ENCODE data around the gene DOCK9.

Gene DOCK9

GRCh38 chr13:98997738-98998641 lies 20.1 kb upstream of the DOCK9 start:
- H3K36me3 ChIP-seq (ENCODE audit: control insufficient read depth, insufficient read depth, low read length) = no peaks in the 10 kb centered on the region
- H3K9me3 ChIP-seq (ENCODE audit: control insufficient read depth, low read length) = no peaks in the 10 kb centered on the region
- no peak overlapping the region for H3K4me3 ChIP-seq (ENCODE audit: insufficient read depth, low read depth, low read length)
- H3K4me1 ChIP-seq (ENCODE audit: control insufficient read depth, insufficient read depth, low read length) = peaks cover 4% of the 10 kb centered on the region
- 92 to 94% methylated on average over 9 of the region's 9 CpGs for WGBS, 2 experiments
- no peaks in the 10 kb centered on the region for H3K27me3 ChIP-seq (ENCODE audit: control insufficient read depth, insufficient read depth, low read length, poor library complexity, severe bottlenecking)
- H3K27ac ChIP-seq (ENCODE audit: insufficient read depth, low read depth, low read length, poor library complexity, severe bottlenecking) = no peak overlapping the region

GRCh38 chr13:98997011-98997730 lies 19.3 kb upstream of the DOCK9 start:
- Histone ChIP-seq H3K27me3 (ENCODE audit: control insufficient read depth, insufficient read depth, low read length, poor library complexity, severe bottlenecking) (no peaks in the 10 kb centered on the region), H3K9me3 (ENCODE audit: control insufficient read depth, low read length) (no peaks in the 10 kb centered on the region), H3K4me1 (ENCODE audit: control insufficient read depth, insufficient read depth, low read length) (peaks cover 4% of the 10 kb centered on the region), H3K36me3 (ENCODE audit: control insufficient read depth, insufficient read depth, low read length) (no peaks in the 10 kb centered on the region), H3K4me3 (ENCODE audit: insufficient read depth, low read depth, low read length) (no peak overlapping the region), H3K27ac (ENCODE audit: insufficient read depth, low read depth, low read length, poor library complexity, severe bottlenecking) (no peak overlapping the region)
- whole genome bisulfite sequencing, 2 experiments = 84 to 85% methylated on average over 11 of the region's 11 CpGs

- Histone ChIP-seq H3K4me1 (ENCODE audit: control insufficient read depth, insufficient read depth, low read length) (peaks cover 4% of the 10 kb centered on the region), H3K36me3 (ENCODE audit: control insufficient read depth, insufficient read depth, low read length) (no peaks in the 10 kb centered on the region), H3K27ac (ENCODE audit: insufficient read depth, low read depth, low read length, poor library complexity, severe bottlenecking) (no peak overlapping the region), H3K4me3 (ENCODE audit: insufficient read depth, low read depth, low read length) (no peak overlapping the region), H3K27me3 (ENCODE audit: control insufficient read depth, insufficient read depth, low read length, poor library complexity, severe bottlenecking) (no peaks in the 10 kb centered on the region), H3K9me3 (ENCODE audit: control insufficient read depth, low read length) (no peaks in the 10 kb centered on the region)
- 96 to 97% methylated on average over 5 of the region's 5 CpGs for WGBS, 2 experiments
Measured at GRCh38 chr13:98996046-98996445, 18.2 kb upstream of the DOCK9 start.

GRCh38 chr13:98994896-98995295 lies 17.0 kb upstream of the DOCK9 start:
- H3K4me1 ChIP-seq (ENCODE audit: control insufficient read depth, insufficient read depth, low read length) = peaks cover 4% of the 10 kb centered on the region
- no peaks in the 10 kb centered on the region for H3K36me3 ChIP-seq (ENCODE audit: control insufficient read depth, insufficient read depth, low read length)
- H3K27ac ChIP-seq (ENCODE audit: insufficient read depth, low read depth, low read length, poor library complexity, severe bottlenecking) = no peak overlapping the region
- no peaks in the 10 kb centered on the region for H3K27me3 ChIP-seq (ENCODE audit: control insufficient read depth, insufficient read depth, low read length, poor library complexity, severe bottlenecking)
- no peaks in the 10 kb centered on the region for H3K9me3 ChIP-seq (ENCODE audit: control insufficient read depth, low read length)
- 98 to 100% methylated on average over 3 to 6 of the region's 6 CpGs for WGBS, 2 experiments
- no peak overlapping the region for H3K4me3 ChIP-seq (ENCODE audit: insufficient read depth, low read depth, low read length)

GRCh38 chr13:98994080-98994479 lies 16.2 kb upstream of the DOCK9 start:
- no peaks in the 10 kb centered on the region for H3K36me3 ChIP-seq (ENCODE audit: control insufficient read depth, insufficient read depth, low read length)
- H3K9me3 ChIP-seq (ENCODE audit: control insufficient read depth, low read length) = no peaks in the 10 kb centered on the region
- 92 to 98% methylated on average over 2 of the region's 2 CpGs for WGBS, 2 experiments
- peaks cover 4% of the 10 kb centered on the region for H3K4me1 ChIP-seq (ENCODE audit: control insufficient read depth, insufficient read depth, low read length)
- no peaks in the 10 kb centered on the region for H3K27me3 ChIP-seq (ENCODE audit: control insufficient read depth, insufficient read depth, low read length, poor library complexity, severe bottlenecking)
- H3K4me3 ChIP-seq (ENCODE audit: insufficient read depth, low read depth, low read length) = no peak overlapping the region
- H3K27ac ChIP-seq (ENCODE audit: insufficient read depth, low read depth, low read length, poor library complexity, severe bottlenecking) = no peak overlapping the region

GRCh38 chr13:98992355-98992754 lies 14.5 kb upstream of the DOCK9 start:
- H3K4me1 ChIP-seq (ENCODE audit: control insufficient read depth, insufficient read depth, low read length) = peaks cover 4% of the 10 kb centered on the region
- no peak overlapping the region for H3K4me3 ChIP-seq (ENCODE audit: insufficient read depth, low read depth, low read length)
- 78 to 79% methylated on average over 7 of the region's 7 CpGs for WGBS, 2 experiments
- H3K27me3 ChIP-seq (ENCODE audit: control insufficient read depth, insufficient read depth, low read length, poor library complexity, severe bottlenecking) = no peaks in the 10 kb centered on the region
- no peaks in the 10 kb centered on the region for H3K36me3 ChIP-seq (ENCODE audit: control insufficient read depth, insufficient read depth, low read length)
- no peaks in the 10 kb centered on the region for H3K9me3 ChIP-seq (ENCODE audit: control insufficient read depth, low read length)
- H3K27ac ChIP-seq (ENCODE audit: insufficient read depth, low read depth, low read length, poor library complexity, severe bottlenecking) = no peak overlapping the region

GRCh38 chr13:98990701-98991100 lies 12.8 kb upstream of the DOCK9 start:
- H3K4me3 ChIP-seq (ENCODE audit: insufficient read depth, low read depth, low read length) = no peak overlapping the region
- H3K27me3 ChIP-seq (ENCODE audit: control insufficient read depth, insufficient read depth, low read length, poor library complexity, severe bottlenecking) = no peaks in the 10 kb centered on the region
- WGBS, 2 experiments = 91 to 99% methylated on average over 3 of the region's 3 CpGs
- no peaks in the 10 kb centered on the region for H3K9me3 ChIP-seq (ENCODE audit: control insufficient read depth, low read length)
- no peaks in the 10 kb centered on the region for H3K36me3 ChIP-seq (ENCODE audit: control insufficient read depth, insufficient read depth, low read length)
- no peak overlapping the region for H3K27ac ChIP-seq (ENCODE audit: insufficient read depth, low read depth, low read length, poor library complexity, severe bottlenecking)
- no peaks in the 10 kb centered on the region for H3K4me1 ChIP-seq (ENCODE audit: control insufficient read depth, insufficient read depth, low read length)

- Histone ChIP-seq H3K9me3 (ENCODE audit: control insufficient read depth, low read length) (no peaks in the 10 kb centered on the region), H3K4me3 (ENCODE audit: insufficient read depth, low read depth, low read length) (no peak overlapping the region), H3K27me3 (ENCODE audit: control insufficient read depth, insufficient read depth, low read length, poor library complexity, severe bottlenecking) (no peaks in the 10 kb centered on the region), H3K27ac (ENCODE audit: insufficient read depth, low read depth, low read length, poor library complexity, severe bottlenecking) (no peak overlapping the region), H3K36me3 (ENCODE audit: control insufficient read depth, insufficient read depth, low read length) (no peaks in the 10 kb centered on the region), H3K4me1 (ENCODE audit: control insufficient read depth, insufficient read depth, low read length) (no peaks in the 10 kb centered on the region)
- 94 to 95% methylated on average over 3 of the region's 4 CpGs for WGBS, 2 experiments
Measured at GRCh38 chr13:98989469-98990235, 11.8 kb upstream of the DOCK9 start.

- Histone ChIP-seq H3K27me3 (ENCODE audit: control insufficient read depth, insufficient read depth, low read length, poor library complexity, severe bottlenecking) (no peaks in the 10 kb centered on the region), H3K4me3 (ENCODE audit: insufficient read depth, low read depth, low read length) (no peak overlapping the region), H3K27ac (ENCODE audit: insufficient read depth, low read depth, low read length, poor library complexity, severe bottlenecking) (no peak overlapping the region), H3K36me3 (ENCODE audit: control insufficient read depth, insufficient read depth, low read length) (no peaks in the 10 kb centered on the region), H3K4me1 (ENCODE audit: control insufficient read depth, insufficient read depth, low read length) (no peaks in the 10 kb centered on the region), H3K9me3 (ENCODE audit: control insufficient read depth, low read length) (no peaks in the 10 kb centered on the region)
- WGBS, 2 experiments = 85 to 90% methylated on average over 6 of the region's 6 CpGs
Measured at GRCh38 chr13:98988780-98989179, 10.9 kb upstream of the DOCK9 start.

- H3K27ac ChIP-seq (ENCODE audit: insufficient read depth, low read depth, low read length, poor library complexity, severe bottlenecking) = no peak overlapping the region
- 89 to 91% methylated on average over 5 of the region's 5 CpGs for WGBS, 2 experiments
- no peaks in the 10 kb centered on the region for H3K4me1 ChIP-seq (ENCODE audit: control insufficient read depth, insufficient read depth, low read length)
- no peaks in the 10 kb centered on the region for H3K27me3 ChIP-seq (ENCODE audit: control insufficient read depth, insufficient read depth, low read length, poor library complexity, severe bottlenecking)
- no peaks in the 10 kb centered on the region for H3K36me3 ChIP-seq (ENCODE audit: control insufficient read depth, insufficient read depth, low read length)
- no peaks in the 10 kb centered on the region for H3K9me3 ChIP-seq (ENCODE audit: control insufficient read depth, low read length)
- H3K4me3 ChIP-seq (ENCODE audit: insufficient read depth, low read depth, low read length) = no peak overlapping the region
Measured at GRCh38 chr13:98988277-98988676, 10.4 kb upstream of the DOCK9 start.
